Adrenal gland (tissue), 5 donors: ENCODE data around the gene AKT3.

Source experiments
- POLR2A ChIP-seq, 2 donors: fragments of 450-650 bp; IDR thresholded peaks; one replicate each; pipeline ENCODE4 v1.6.1; 2017; ENCODE audit warnings: antibody characterized with exemption in 2 of 2, mild to moderate bottlenecking in 2 of 2, moderate library complexity in 1 of 2
- TF ChIP-seq, protein P1 (sequence below), 6 experiments: fragments of 450-650 bp in 4 of 6; fragments of 200-600 bp in 2 of 6; sonication (generic) in 1 of 6; IDR thresholded peaks; 1 replicate in 5 of 6; 2 replicates in 1 of 6; pipeline versions ENCODE4 v1.5.1 to v1.8.0; 2016 to 2021; ENCODE audit warnings: antibody characterized with exemption in 6 of 6, mild to moderate bottlenecking in 2 of 6, moderate library complexity in 1 of 6
- donor health status: DM: no; HTN: no; CAD: no.

DNA sequence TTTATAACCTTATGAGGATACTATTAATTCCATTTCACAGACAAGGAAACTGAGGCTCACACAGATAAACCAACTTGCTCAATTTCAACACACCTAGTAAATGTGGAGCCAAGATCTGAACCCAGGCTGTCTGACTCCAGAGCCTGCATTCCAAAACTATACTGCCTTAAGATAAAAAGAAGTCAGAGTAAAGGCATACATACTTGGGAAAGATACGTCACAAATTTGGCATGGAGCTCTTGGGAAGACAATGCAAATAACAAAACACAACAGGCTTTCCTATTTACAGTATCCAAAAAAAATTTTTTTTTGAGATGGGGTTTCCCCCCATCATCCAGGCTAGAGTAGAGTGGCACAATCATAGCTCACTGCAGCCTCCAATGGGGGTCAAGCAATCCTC lies 5.9 kb downstream of the AKT3 start:
- TF ChIP-seq, protein P1, sequence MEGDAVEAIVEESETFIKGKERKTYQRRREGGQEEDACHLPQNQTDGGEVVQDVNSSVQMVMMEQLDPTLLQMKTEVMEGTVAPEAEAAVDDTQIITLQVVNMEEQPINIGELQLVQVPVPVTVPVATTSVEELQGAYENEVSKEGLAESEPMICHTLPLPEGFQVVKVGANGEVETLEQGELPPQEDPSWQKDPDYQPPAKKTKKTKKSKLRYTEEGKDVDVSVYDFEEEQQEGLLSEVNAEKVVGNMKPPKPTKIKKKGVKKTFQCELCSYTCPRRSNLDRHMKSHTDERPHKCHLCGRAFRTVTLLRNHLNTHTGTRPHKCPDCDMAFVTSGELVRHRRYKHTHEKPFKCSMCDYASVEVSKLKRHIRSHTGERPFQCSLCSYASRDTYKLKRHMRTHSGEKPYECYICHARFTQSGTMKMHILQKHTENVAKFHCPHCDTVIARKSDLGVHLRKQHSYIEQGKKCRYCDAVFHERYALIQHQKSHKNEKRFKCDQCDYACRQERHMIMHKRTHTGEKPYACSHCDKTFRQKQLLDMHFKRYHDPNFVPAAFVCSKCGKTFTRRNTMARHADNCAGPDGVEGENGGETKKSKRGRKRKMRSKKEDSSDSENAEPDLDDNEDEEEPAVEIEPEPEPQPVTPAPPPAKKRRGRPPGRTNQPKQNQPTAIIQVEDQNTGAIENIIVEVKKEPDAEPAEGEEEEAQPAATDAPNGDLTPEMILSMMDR (IDR thresholded peaks at IDR 0.05): no peak
- TF ChIP-seq POLR2A (IDR thresholded peaks at IDR 0.05): no peak
